Dedifferentiated amniotic fluid mesenchymal stem cell (primary cell): ENCODE data around the gene SYT7.
"Not testable (repeated sequence)": the region's sequence is repeated elsewhere in the genome, so short reads cannot be mapped to it uniquely, and the experiment has no call there.

Source experiments
- DNase-seq: peaks from one replicate; pipeline ENCODE4 v3.0.0-alpha.2; 2016; ENCODE audit errors: extremely low spot score

The SYT7 gene

GRCh38 chr11:61496602-61497400 is 84.1 kb downstream of the SYT7 start:
- no peak for DNase-seq

DNA sequence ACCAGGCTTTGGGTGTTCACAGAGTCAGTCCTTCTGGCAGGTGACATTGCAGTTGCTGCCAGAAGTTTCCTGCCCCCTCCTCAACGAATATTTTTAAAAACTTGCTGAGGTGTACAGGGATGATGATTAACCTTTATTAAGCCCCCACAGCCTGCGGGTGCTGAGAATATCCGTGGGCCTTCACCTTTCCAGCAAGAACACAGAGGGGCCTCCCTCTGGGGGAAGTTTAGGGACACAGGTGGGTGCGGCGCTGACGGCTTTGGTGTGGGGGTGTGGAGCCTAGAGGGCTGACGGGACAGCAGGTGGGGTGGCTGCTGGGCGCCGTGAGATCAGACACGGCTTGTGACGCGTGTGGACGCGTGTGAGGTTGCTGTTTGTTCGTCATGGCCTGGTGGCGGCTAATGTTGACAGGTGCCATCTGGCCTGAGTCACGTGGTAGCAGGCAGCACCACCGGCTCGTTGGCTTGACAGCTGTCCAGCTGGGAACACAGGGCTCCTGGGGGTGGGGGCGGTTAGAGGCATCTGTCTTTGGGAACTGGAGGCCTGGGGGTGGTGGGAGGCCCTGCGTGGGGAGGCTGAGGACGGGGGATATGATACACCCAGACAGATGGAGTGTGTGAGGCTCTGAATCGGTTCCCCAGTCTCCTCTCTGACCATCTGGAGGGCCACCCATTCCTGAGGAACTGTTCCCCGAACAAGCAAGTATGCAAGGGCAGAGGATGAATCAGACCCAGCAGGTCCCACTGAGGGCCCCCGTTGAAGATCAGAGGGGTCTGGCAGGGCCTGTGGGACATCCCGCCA is 84.9 kb downstream of the SYT7 start:
- DNase-seq = no peak

DNA sequence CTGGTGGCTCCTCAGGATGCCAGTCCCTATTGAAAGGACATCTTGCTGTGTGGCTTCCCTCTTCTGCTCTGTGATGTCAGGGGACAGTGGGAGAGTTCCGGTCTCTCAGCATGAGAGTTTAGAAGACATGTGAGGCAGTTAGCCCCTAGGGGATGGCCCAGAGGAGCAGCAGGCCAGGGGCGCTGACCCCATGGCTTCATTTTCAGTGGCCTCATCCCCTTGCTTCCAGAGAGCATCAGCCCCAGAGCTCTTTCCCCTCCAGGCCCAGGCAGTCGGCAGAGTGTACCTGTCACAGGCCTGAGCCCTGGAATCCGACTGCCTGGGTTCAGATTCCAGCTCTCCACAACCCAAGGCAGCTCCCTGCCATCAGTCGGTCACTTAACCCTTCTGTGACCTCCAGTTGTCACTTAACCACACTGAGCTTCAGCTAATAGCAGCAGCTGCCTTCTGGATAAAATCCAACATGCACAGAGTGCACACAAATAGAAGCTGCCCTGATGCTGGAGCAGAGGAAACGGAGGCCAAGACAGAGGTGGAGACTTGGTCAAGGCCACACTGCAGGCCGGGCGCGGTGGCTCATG is 86.4 kb downstream of the SYT7 start:
- DNase-seq = no peak

- no peak for DNase-seq
Measured at GRCh38 chr11:61491736-61492395, 89.0 kb downstream of the SYT7 start.

- DNase-seq = peak; percentile 25
Measured at GRCh38 chr11:61489833-61490721, 90.8 kb downstream of the SYT7 start.

- no peak for DNase-seq
Measured at GRCh38 chr11:61488651-61489291, 92.1 kb downstream of the SYT7 start.

DNA sequence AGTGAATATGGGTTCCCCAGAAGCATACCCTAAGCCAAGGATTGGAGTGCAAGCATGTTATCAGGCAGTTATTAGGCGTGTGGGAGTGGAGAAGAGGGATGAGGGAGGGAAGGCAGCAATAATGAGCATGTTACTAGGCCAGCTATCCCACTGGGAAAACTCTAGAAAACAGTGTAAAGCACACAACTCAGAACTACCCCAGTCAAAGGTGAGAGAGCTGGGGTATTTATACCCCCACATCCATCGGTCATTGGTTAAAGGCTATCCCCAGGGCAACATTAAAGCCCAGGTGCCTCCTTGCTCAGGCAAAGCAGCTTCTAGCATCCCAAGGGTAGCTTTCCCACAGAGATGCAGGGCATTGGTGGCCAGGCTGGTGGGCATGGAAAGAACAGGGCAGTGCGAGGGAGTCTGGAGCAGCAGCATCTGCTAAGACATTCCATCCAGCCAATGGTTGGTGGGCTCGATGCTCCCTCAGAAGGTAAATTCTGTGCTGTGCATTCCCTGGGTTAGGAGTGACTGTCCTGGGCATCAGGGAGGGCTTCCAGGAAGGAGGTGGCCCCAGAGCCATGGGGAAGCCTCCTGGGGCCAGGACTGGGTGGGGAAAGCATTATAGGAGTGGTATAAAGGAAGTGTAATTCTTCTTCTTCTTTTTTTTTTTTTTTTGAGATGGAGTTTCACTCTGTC is 93.4 kb downstream of the SYT7 start:
- DNase-seq = no peak

GRCh38 chr11:61486779-61487178 is 94.1 kb downstream of the SYT7 start:
- DNase-seq = no peak

DNA sequence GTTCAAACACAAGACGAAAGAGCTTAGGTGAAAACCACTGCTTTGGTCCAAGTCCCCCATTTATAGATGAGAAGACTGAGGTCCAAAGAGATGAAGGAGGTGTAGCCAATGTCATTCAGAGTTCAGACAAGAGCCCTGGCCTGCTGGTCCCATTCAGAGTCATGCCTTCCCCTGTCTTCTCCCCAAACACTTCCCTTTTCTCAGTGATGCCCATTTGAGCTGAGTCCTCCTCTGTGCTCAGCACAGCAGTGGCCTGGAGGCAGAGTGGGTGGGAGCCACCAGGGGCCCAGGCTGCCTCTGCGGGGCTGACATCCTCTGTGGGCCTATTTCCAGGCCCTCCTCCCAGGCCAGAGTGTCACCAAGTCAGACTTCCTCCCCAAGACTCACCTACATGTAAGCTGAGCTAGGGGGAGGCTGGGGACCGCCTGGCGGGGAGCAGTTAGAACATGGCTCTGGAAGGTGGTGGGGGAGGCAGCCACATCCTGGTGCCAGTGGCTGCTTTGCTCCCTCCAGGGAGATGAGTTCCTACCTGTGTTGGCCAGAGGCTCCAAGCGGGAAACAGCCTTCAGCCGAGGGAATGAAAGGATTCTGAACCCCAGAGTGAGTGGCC is 94.8 kb downstream of the SYT7 start:
- DNase-seq = no peak

GRCh38 chr11:61485080-61485479 is 95.8 kb downstream of the SYT7 start:
- DNase-seq = no peak

DNA sequence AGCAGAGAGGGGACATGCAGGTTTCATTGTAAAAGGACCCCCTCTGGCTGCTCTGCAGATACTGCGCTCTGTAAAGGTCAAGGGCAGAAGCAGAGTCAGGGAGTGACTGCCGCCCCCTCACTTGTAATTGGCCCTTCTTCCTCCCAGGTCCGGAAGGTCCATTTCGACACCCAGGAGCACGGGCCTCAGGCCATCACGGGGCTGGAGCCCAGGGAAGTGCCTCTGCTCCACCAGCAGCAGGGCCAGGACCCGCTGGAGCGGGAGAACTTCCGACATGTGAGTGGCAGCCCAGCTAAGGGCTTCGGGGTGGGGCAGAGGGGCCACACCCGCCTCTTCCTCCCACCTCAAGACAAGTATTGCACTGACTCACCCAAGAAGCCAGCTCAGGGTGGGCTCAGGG is 96.3 kb downstream of the SYT7 start:
- DNase-seq = no peak

- DNase-seq = no peak
Measured at GRCh38 chr11:61482513-61482912, 98.4 kb downstream of the SYT7 start.

DNA sequence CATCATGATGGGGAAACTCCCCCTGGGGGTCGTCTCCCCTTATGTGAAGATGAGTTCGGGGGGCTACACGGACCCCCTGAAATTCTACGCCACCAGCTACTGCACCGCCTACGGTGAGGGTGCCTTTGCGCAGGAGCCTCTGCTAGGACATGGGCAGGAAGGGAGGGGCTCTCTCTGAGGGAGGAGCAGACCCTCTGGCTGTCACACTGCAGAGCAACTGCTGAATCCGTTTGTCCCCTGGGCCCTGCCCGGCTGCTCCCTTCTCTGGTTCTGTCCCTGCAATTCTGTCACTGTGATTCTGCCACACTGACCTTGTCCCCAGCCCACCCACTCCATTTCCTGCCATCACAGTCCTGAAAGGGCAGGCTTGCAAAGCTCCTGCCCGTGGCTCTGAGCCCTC is 99.1 kb downstream of the SYT7 start:
- no peak for DNase-seq

- no peak for DNase-seq
Measured at GRCh38 chr11:61480994-61481335, 99.9 kb downstream of the SYT7 start.

DNA sequence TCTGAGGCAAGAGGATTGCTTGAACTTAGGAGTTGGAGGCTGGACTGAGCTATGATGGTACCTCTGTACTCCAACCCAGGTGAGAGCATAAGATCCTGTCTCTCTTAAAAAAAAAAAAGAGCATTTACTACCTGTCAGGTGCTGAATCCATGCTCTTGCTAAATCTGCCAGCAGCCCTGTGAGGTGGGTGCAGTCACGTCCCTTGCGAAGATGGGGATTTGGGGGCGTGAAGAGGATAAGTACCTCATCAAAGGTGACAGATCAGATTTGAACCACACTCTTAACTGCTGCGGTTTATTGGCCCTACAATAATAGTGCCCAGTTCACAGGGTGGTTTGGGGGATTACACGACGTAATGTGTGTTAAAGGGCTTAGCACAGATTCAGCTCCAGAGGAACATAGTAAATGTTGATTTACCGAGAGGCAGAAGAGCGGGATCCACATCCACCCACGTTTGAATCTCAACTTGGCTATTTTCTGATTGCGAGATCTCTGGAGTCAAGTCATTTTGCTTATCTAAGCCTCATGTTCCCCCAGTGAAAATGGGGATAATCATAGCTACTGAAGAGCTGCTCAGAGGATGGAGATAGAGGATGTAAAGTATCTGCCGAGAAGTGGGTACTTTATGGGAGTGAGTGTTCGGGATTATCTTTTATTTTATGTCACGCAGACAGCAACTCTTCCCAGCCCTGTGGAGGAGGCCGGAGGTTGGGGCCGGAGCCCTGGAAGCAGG is 100.4 kb downstream of the SYT7 start:
- no peak for DNase-seq

DNA sequence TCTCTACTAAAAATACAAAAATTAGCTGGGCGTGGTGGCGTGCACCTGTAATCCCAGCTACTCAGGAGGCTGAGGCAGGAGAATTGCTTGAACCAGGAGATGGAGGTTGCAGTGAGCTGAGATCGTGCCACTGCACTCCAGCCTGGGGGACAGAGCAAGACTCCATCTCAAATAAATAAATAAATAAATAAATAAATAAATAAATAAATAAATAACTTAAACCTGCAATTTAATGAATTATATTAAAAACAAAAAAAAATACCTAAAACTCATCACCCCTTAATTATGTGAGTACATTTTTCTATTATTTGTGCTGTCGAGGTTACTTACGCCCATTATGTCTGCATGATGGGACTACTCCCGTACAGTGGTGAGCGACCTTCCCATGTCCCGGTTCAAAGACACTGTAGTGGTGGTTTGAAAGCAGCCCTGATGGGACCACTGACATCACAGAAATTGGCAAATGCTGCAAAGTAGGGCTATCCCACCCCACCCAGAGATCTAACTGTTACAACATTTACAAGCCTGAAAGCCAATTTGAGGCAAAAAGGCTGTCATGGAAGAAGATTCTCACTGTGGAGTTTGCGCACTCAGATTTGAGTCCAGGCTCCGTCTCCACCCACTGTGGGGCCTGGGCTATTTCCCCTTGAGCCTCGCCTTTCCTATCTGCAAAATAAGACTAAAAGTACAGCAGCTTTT is 101.4 kb downstream of the SYT7 start:
- not testable (repeated sequence) for DNase-seq

- DNase-seq = no peak
Measured at GRCh38 chr11:61477727-61478148, 103.1 kb downstream of the SYT7 start.

DNA sequence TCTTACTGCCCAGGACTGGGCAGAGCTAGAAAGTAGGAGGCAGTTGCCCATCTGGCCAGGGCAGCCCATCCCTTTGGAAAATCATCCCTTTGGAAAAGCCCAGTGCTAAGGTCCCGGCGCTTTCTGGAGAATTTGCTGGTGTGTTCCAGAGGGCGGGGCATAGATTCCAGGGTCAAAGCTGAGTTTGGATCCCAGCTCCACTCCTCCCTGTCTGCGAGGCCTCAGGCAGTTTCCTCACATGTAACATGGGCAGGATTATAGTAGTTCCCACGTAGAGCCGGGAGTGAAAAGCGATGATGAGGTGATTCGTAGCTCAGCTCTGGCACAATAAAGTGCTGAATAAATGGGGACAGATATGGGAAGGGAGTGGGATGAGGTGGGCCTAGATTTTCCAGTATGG is 103.8 kb downstream of the SYT7 start:
- DNase-seq = no peak
